ENCODE results near the gene KDM6B. TPM values are rescaled to one million over a fixed set of nuclear protein-coding genes. Genes with fewer than 3 reads are reported as not detected.

The KDM6B gene
- total RNA-seq, 120 experiments from 2014 or later = 12.7 to 38.8 (median 21.8) TPM

Other genes with a start within 250 kb of the KDM6B start
- 10 to 100 TPM in 27 of 120 experiments, 1 to 10 TPM in 93; 3.6 to 16.6 (median 8.0) TPM for gene SOX15, start 244.1 kb upstream of the KDM6B start, total RNA-seq
- gene FXR2, start 219.3 kb upstream of the KDM6B start, total RNA-seq = 100 to 1,000 TPM in 1 of 120 experiments, 10 to 100 TPM in 119; 53.1 to 114 (median 73.7) TPM
- 100 to 1,000 TPM in 60 of 120 experiments, 10 to 100 TPM in 60; 72.5 to 143 (median 99.8) TPM for gene SAT2, start 206.4 kb upstream of the KDM6B start, total RNA-seq
- 1 to 10 TPM in 88 of 120 experiments, under 1 TPM in 20, not detected in 12; 0.47 to 5.3 (median 1.5) TPM for gene SHBG, start 204.1 kb upstream of the KDM6B start, total RNA-seq
- 100 to 1,000 TPM; 159 to 746 (median 296) TPM for gene ATP1B2, start 183.3 kb upstream of the KDM6B start, total RNA-seq
- 10 to 100 TPM in 109 of 120 experiments, 1 to 10 TPM in 11; 5.6 to 31.5 (median 14.8) TPM for gene TP53, start 146.7 kb upstream of the KDM6B start, total RNA-seq
- gene WRAP53, start 145.7 kb upstream of the KDM6B start, total RNA-seq = 10 to 100 TPM in 19 of 120 experiments, 1 to 10 TPM in 101; 5.1 to 15.5 (median 8.1) TPM
- gene EFNB3, start 129.0 kb upstream of the KDM6B start, total RNA-seq = 10 to 100 TPM in 119 of 120 experiments, 1 to 10 TPM in 1; 7.4 to 54.0 (median 30.3) TPM
- gene DNAH2, start 116.5 kb upstream of the KDM6B start, total RNA-seq = 1 to 10 TPM in 119 of 120 experiments, under 1 TPM in 1; 0.96 to 5.4 (median 2.7) TPM
- 10 to 100 TPM in 1 of 120 experiments, 1 to 10 TPM in 114, under 1 TPM in 4, not detected in 1; 0.69 to 10.3 (median 3.2) TPM for gene TMEM88, start 20.8 kb downstream of the KDM6B start, total RNA-seq
- 100 to 1,000 TPM in 18 of 120 experiments, 10 to 100 TPM in 102; 46.8 to 127 (median 87.8) TPM for gene NAA38, start 23.3 kb downstream of the KDM6B start, total RNA-seq
- gene CYB5D1, start 23.8 kb downstream of the KDM6B start, total RNA-seq = 10 to 100 TPM; 14.7 to 35.0 (median 23.8) TPM
- gene CHD3, start 54.6 kb downstream of the KDM6B start, total RNA-seq = 100 to 1,000 TPM in 92 of 120 experiments, 10 to 100 TPM in 28; 45.9 to 168 (median 112) TPM
- gene RNF227, start 82.1 kb downstream of the KDM6B start, total RNA-seq = 10 to 100 TPM in 3 of 120 experiments, 1 to 10 TPM in 117; 3.8 to 10.7 (median 6.7) TPM
- 10 to 100 TPM in 118 of 120 experiments, 1 to 10 TPM in 2; 6.6 to 52.0 (median 21.5) TPM for gene KCNAB3, start 95.6 kb downstream of the KDM6B start, total RNA-seq
- gene TRAPPC1, start 97.7 kb downstream of the KDM6B start, total RNA-seq = 100 to 1,000 TPM in 53 of 120 experiments, 10 to 100 TPM in 67; 58.5 to 141 (median 98.0) TPM
- gene CNTROB, start 98.0 kb downstream of the KDM6B start, total RNA-seq = 10 to 100 TPM; 13.4 to 35.9 (median 20.7) TPM
- 1 to 10 TPM in 28 of 120 experiments, under 1 TPM in 56, not detected in 36; 0.13 to 2.8 (median 0.83) TPM for gene GUCY2D, start 168.4 kb downstream of the KDM6B start, total RNA-seq
- gene ALOX15B, start 204.8 kb downstream of the KDM6B start, total RNA-seq = 1 to 10 TPM in 90 of 120 experiments, under 1 TPM in 29, not detected in 1; 0.29 to 6.8 (median 2.0) TPM